GM12864 (cell line): ENCODE results near the gene BTBD9.
"Not testable (repeated sequence)": the region's sequence is repeated elsewhere in the genome, so short reads cannot be mapped to it uniquely, and the experiment has no call there.

Experiments
- DNase-seq: peaks from one replicate; pipeline ENCODE4 v3.0.0-alpha.2; 2011; ENCODE audit warnings: low read depth
- H3K4me3 ChIP-seq: 2 replicates; pipeline ENCODE4 v1.5.1; 2011; ENCODE audit warnings: mild to moderate bottlenecking, low read depth, low read length, control low read depth
- CTCF ChIP-seq: IDR thresholded peaks from 2 replicates; pipeline ENCODE4 v1.5.1; 2011; ENCODE audit warnings: low read depth, mild to moderate bottlenecking, moderate library complexity, low read length, control low read depth, inconsistent platforms; ENCODE audit errors: missing control alignments

The BTBD9 gene

GRCh38 chr6:38349795-38350194 lies 289.9 kb downstream of the BTBD9 start:
- DNase-seq: no peak
- H3K4me3 ChIP-seq: no peak overlapping the region
- no peak for TF ChIP-seq CTCF

GRCh38 chr6:38349221-38349620 lies 290.5 kb downstream of the BTBD9 start:
- TF ChIP-seq CTCF: no peak
- no peak for DNase-seq

GRCh38 chr6:38348371-38348770 lies 291.4 kb downstream of the BTBD9 start:
- no peak for TF ChIP-seq CTCF
- H3K4me3 ChIP-seq: no peak overlapping the region
- no peak for DNase-seq

More at GRCh38 chr6:38349221-38349620, 290.5 kb downstream of the BTBD9 start:
- no peak overlapping the region for H3K4me3 ChIP-seq

GRCh38 chr6:38347829-38348228 lies 291.9 kb downstream of the BTBD9 start:
- H3K4me3 ChIP-seq, DNase-seq: not testable (repeated sequence)

GRCh38 chr6:38346291-38347079 lies 293.2 kb downstream of the BTBD9 start:
- H3K4me3 ChIP-seq: no peak overlapping the region
- DNase-seq: no peak
- no peak for TF ChIP-seq CTCF

- TF ChIP-seq CTCF: no peak
- DNase-seq: no peak
- H3K4me3 ChIP-seq: no peak overlapping the region
These were observed 294.1 kb downstream of the BTBD9 start for GRCh38 chr6:38345586-38345985.

- no peak overlapping the region for H3K4me3 ChIP-seq
- no peak for DNase-seq
- no peak for TF ChIP-seq CTCF
These were observed 298.2 kb downstream of the BTBD9 start for GRCh38 chr6:38341496-38341895.
